ENCODE results near the gene HIVEP2. TPM values are rescaled to one million over a fixed set of nuclear protein-coding genes. Genes with fewer than 3 reads are reported as not detected.

HIVEP2 gene
- total RNA-seq, 5 donors from 2014 or later (not counting 1 experiment from before 2014, with no cell fraction given), result 71.4 to 81.4 (median 75.2) TPM

- ATAC-seq (replicated peaks in 1 of 4), result no peak
- peak overlapping the region; percentile 69 to 76 for H3K27ac Mint-ChIP-seq
Measured at GRCh38 chr6:142786476-142786875, 158.5 kb downstream of the HIVEP2 start.

GRCh38 chr6:142784344-142784743 lies 160.6 kb downstream of the HIVEP2 start:
- WGBS (ENCODE audit: insufficient coverage), result no CpG with 5 or more reads among the region's 3 CpGs
- H3K27ac Mint-ChIP-seq, result peak overlapping the region; percentile 59 to 73
- peak; percentile 75 to 88 (median 84) for ATAC-seq (replicated peaks in 1 of 4)
- no peaks in the 10 kb centered on the region for H3K27me3 ChIP-seq (replicated peaks in 1 of 2; ENCODE audit: control insufficient read depth in 2 of 2, extremely low read depth in 1 of 2, insufficient read depth in 2 of 2, low read length in 1 of 2)
- DNase-seq, result peak in 5 of 35 experiments; percentile 9 to 46 (median 23)
- no peaks in the 10 kb centered on the region for H3K9me3 Mint-ChIP-seq
- H3K4me1 ChIP-seq (ENCODE audit: control insufficient read depth in 1 of 2, extremely low read depth in 1 of 2, insufficient read depth in 2 of 2, low read length in 2 of 2), result peaks cover 10 to 19% of the 10 kb centered on the region in 2 experiments
- ChIA-PET POLR2A (interaction anchor here in 1 of 2 donors (0.6 kb wide), 1 partner anchor 101 kb away, joined by 4 read pairs; no protein-coding TSS in a partner anchor), CTCF (no interaction called here)
- no peak overlapping the region for H3K27ac ChIP-seq (ENCODE audit: low read length)
- peak overlapping the region in 1 of 3 donors; percentile 35 for H3K4me3 Mint-ChIP-seq
- H3K36me3 ChIP-seq (ENCODE audit: control insufficient read depth in 2 of 2, extremely low read depth in 1 of 2, insufficient read depth in 1 of 2, low read length in 1 of 2), result peaks cover 0 to 8% of the 10 kb centered on the region in 2 donors
- no peaks in the 10 kb centered on the region for H3K27me3 Mint-ChIP-seq
- H3K9me3 ChIP-seq, result no peaks in the 10 kb centered on the region
- H3K4me3 ChIP-seq (ENCODE audit: control insufficient read depth in 1 of 2, extremely low read depth in 1 of 2, low read length in 1 of 2), result peak overlapping the region in 1 of 2 donors; percentile 15
- H3K4me1 Mint-ChIP-seq, result peaks cover 67 to 76% (median 73%) of the 10 kb centered on the region in 3 donors
- peaks cover 34% of the 10 kb centered on the region for H3K36me3 Mint-ChIP-seq

More at GRCh38 chr6:142786476-142786875, 158.5 kb downstream of the HIVEP2 start:
- no peaks in the 10 kb centered on the region for H3K27me3 ChIP-seq (replicated peaks in 1 of 2; ENCODE audit: control insufficient read depth in 2 of 2, extremely low read depth in 1 of 2, insufficient read depth in 2 of 2, low read length in 1 of 2)
- no peak overlapping the region for H3K4me3 ChIP-seq (ENCODE audit: control insufficient read depth in 1 of 2, extremely low read depth in 1 of 2, low read length in 1 of 2)
- H3K27ac ChIP-seq (ENCODE audit: low read length), result no peak overlapping the region
- ChIA-PET CTCF (interaction anchor here in 1 of 2 donors (1.1 kb wide), 1 partner anchor 24 kb away, joined by 6 read pairs; no protein-coding TSS in a partner anchor), POLR2A (interaction anchor here (0.7 kb wide), 2 partner anchors 18 to 48 kb away, joined by 3 read pairs; no protein-coding TSS in a partner anchor)
- Mint-ChIP-seq H3K4me3 (no peak overlapping the region), H3K9me3 (no peaks in the 10 kb centered on the region), H3K27me3 (no peaks in the 10 kb centered on the region), H3K36me3 (peaks cover 34% of the 10 kb centered on the region), H3K4me1 (peaks cover 72 to 76% (median 73%) of the 10 kb centered on the region in 3 donors)
- peaks cover 6 to 19% of the 10 kb centered on the region in 2 experiments for H3K4me1 ChIP-seq (ENCODE audit: control insufficient read depth in 1 of 2, extremely low read depth in 1 of 2, insufficient read depth in 2 of 2, low read length in 2 of 2)
- H3K36me3 ChIP-seq (ENCODE audit: control insufficient read depth in 2 of 2, extremely low read depth in 1 of 2, insufficient read depth in 1 of 2, low read length in 1 of 2), result peaks cover 0 to 4% of the 10 kb centered on the region in 2 donors
- DNase-seq, result no peak
- no peaks in the 10 kb centered on the region for H3K9me3 ChIP-seq

GRCh38 chr6:142783499-142783898 lies 161.5 kb downstream of the HIVEP2 start:
- H3K36me3 Mint-ChIP-seq, result peaks cover 28% of the 10 kb centered on the region
- H3K4me1 ChIP-seq (ENCODE audit: control insufficient read depth in 1 of 2, extremely low read depth in 1 of 2, insufficient read depth in 2 of 2, low read length in 2 of 2), result peaks cover 12 to 19% of the 10 kb centered on the region in 2 experiments
- CTCF ChIA-PET, result interaction anchor here (0.5 to 0.7 kb wide), 2 partner anchors 28 to 1697 kb away, joined by 3 read pairs; no protein-coding TSS in a partner anchor

GRCh38 chr6:142781129-142781528 lies 163.8 kb downstream of the HIVEP2 start:
- H3K9me3 ChIP-seq, result no peaks in the 10 kb centered on the region
- no peak for DNase-seq
- H3K4me3 ChIP-seq (ENCODE audit: control insufficient read depth in 1 of 2, extremely low read depth in 1 of 2, low read length in 1 of 2), result no peak overlapping the region
- no CpG with 5 or more reads among the region's 3 CpGs for WGBS (ENCODE audit: insufficient coverage)
- no peaks in the 10 kb centered on the region for H3K27me3 ChIP-seq (replicated peaks in 1 of 2; ENCODE audit: control insufficient read depth in 2 of 2, extremely low read depth in 1 of 2, insufficient read depth in 2 of 2, low read length in 1 of 2)
- H3K27ac ChIP-seq (ENCODE audit: low read length), result no peak overlapping the region
- no peaks in the 10 kb centered on the region for H3K27me3 Mint-ChIP-seq
- H3K36me3 Mint-ChIP-seq, result peaks cover 26% of the 10 kb centered on the region
- H3K36me3 ChIP-seq (ENCODE audit: control insufficient read depth in 2 of 2, extremely low read depth in 1 of 2, insufficient read depth in 1 of 2, low read length in 1 of 2), result peaks cover 0 to 8% of the 10 kb centered on the region in 2 donors
- ATAC-seq (replicated peaks in 1 of 4), result no peak
- peaks cover 12 to 19% of the 10 kb centered on the region in 2 experiments for H3K4me1 ChIP-seq (ENCODE audit: control insufficient read depth in 1 of 2, extremely low read depth in 1 of 2, insufficient read depth in 2 of 2, low read length in 2 of 2)
- H3K4me3 Mint-ChIP-seq, result peak overlapping the region in 1 of 3 donors; percentile 31
- POLR2A ChIA-PET, result no interaction called here
- H3K4me1 Mint-ChIP-seq, result peaks cover 47 to 66% (median 62%) of the 10 kb centered on the region in 3 donors
- no peaks in the 10 kb centered on the region for H3K9me3 Mint-ChIP-seq
- H3K27ac Mint-ChIP-seq, result peak overlapping the region in 1 of 2 donors; percentile 41
- CTCF ChIA-PET, result interaction anchor here in 1 of 2 donors (1.3 kb wide), 1 partner anchor 121 kb away, joined by 4 read pairs; no protein-coding TSS in a partner anchor

More at GRCh38 chr6:142783499-142783898, 161.5 kb downstream of the HIVEP2 start:
- H3K9me3 Mint-ChIP-seq, result no peaks in the 10 kb centered on the region
- Histone ChIP-seq H3K36me3 (ENCODE audit: control insufficient read depth in 2 of 2, extremely low read depth in 1 of 2, insufficient read depth in 1 of 2, low read length in 1 of 2) (peaks cover 0 to 8% of the 10 kb centered on the region in 2 donors), H3K9me3 (no peaks in the 10 kb centered on the region), H3K4me3 (ENCODE audit: control insufficient read depth in 1 of 2, extremely low read depth in 1 of 2, low read length in 1 of 2) (no peak overlapping the region), H3K27ac (ENCODE audit: low read length) (no peak overlapping the region), H3K27me3 (replicated peaks in 1 of 2; ENCODE audit: control insufficient read depth in 2 of 2, extremely low read depth in 1 of 2, insufficient read depth in 2 of 2, low read length in 1 of 2) (no peaks in the 10 kb centered on the region)
- H3K27ac Mint-ChIP-seq, result peak overlapping the region in 1 of 2 donors; percentile 6
- no peaks in the 10 kb centered on the region for H3K27me3 Mint-ChIP-seq
- DNase-seq (no peak), ATAC-seq (replicated peaks in 1 of 4) (no peak)
- H3K4me1 Mint-ChIP-seq, result peaks cover 62 to 75% (median 70%) of the 10 kb centered on the region in 3 donors
- POLR2A ChIA-PET, result interaction anchor here in 1 of 2 donors (0.6 kb wide), 1 partner anchor 163 kb away, joined by 3 read pairs; no protein-coding TSS in a partner anchor
- H3K4me3 Mint-ChIP-seq, result no peak overlapping the region
- WGBS (ENCODE audit: insufficient coverage), result no CpG with 5 or more reads among the region's 2 CpGs

GRCh38 chr6:142773859-142774648 lies 170.9 kb downstream of the HIVEP2 start:
- peaks cover 18 to 58% of the 10 kb centered on the region in 2 donors for H3K36me3 ChIP-seq (ENCODE audit: control insufficient read depth in 2 of 2, extremely low read depth in 1 of 2, insufficient read depth in 1 of 2, low read length in 1 of 2)
- peaks cover 61% of the 10 kb centered on the region for H3K36me3 Mint-ChIP-seq
- H3K4me3 ChIP-seq (ENCODE audit: control insufficient read depth in 1 of 2, extremely low read depth in 1 of 2, low read length in 1 of 2), result no peak overlapping the region
- no peaks in the 10 kb centered on the region for H3K9me3 Mint-ChIP-seq
- peak; percentile 54 to 84 (median 72) for ATAC-seq (replicated peaks in 1 of 4)
- H3K4me1 ChIP-seq (ENCODE audit: control insufficient read depth in 1 of 2, extremely low read depth in 1 of 2, insufficient read depth in 2 of 2, low read length in 2 of 2), result peaks cover 0 to 21% of the 10 kb centered on the region in 2 experiments
- no peaks in the 10 kb centered on the region for H3K27me3 Mint-ChIP-seq
- H3K27ac ChIP-seq (ENCODE audit: low read length), result peak overlapping the region; percentile 52
- H3K9me3 ChIP-seq, result no peaks in the 10 kb centered on the region
- H3K27ac Mint-ChIP-seq, result peak overlapping the region; percentile 72 to 86
- DNase-seq, result peak in 4 of 35 experiments; percentile 5 to 52 (median 13)
- no peaks in the 10 kb centered on the region for H3K27me3 ChIP-seq (replicated peaks in 1 of 2; ENCODE audit: control insufficient read depth in 2 of 2, extremely low read depth in 1 of 2, insufficient read depth in 2 of 2, low read length in 1 of 2)
- ChIA-PET CTCF (interaction anchor here in 1 of 2 donors (0.7 to 1.1 kb wide), 2 partner anchors 169 to 605 kb away, joined by 4 read pairs; no protein-coding TSS in a partner anchor), POLR2A (interaction anchor here in 1 of 2 donors (1.4 kb wide), 1 partner anchor 16 kb away, joined by 4 read pairs; no protein-coding TSS in a partner anchor)
- H3K4me1 Mint-ChIP-seq, result peaks cover 46 to 60% (median 54%) of the 10 kb centered on the region in 3 donors
- 64% methylated on average over 10 of the region's 12 CpGs for WGBS (ENCODE audit: insufficient coverage)
- peak overlapping the region in 2 of 3 donors; percentile 36 to 49 for H3K4me3 Mint-ChIP-seq

GRCh38 chr6:142773324-142773723 lies 171.7 kb downstream of the HIVEP2 start:
- H3K27ac ChIP-seq (ENCODE audit: low read length), result peak overlapping the region; percentile 52
- CTCF ChIA-PET, result no interaction called here
- H3K4me1 ChIP-seq (ENCODE audit: control insufficient read depth in 1 of 2, extremely low read depth in 1 of 2, insufficient read depth in 2 of 2, low read length in 2 of 2), result peaks cover 0 to 21% of the 10 kb centered on the region in 2 experiments
- no peak for DNase-seq
- ATAC-seq (replicated peaks in 1 of 4), result peak in 3 of 4 experiments; percentile 20 to 47 (median 26)
- H3K27me3 ChIP-seq (replicated peaks in 1 of 2; ENCODE audit: control insufficient read depth in 2 of 2, extremely low read depth in 1 of 2, insufficient read depth in 2 of 2, low read length in 1 of 2), result no peaks in the 10 kb centered on the region
- POLR2A ChIA-PET, result no interaction called here
- H3K27me3 Mint-ChIP-seq, result no peaks in the 10 kb centered on the region
- H3K36me3 Mint-ChIP-seq, result peaks cover 66% of the 10 kb centered on the region
- peak overlapping the region; percentile 72 to 86 for H3K27ac Mint-ChIP-seq
- no peaks in the 10 kb centered on the region for H3K9me3 Mint-ChIP-seq
- H3K9me3 ChIP-seq, result no peaks in the 10 kb centered on the region
- WGBS (ENCODE audit: insufficient coverage), result 46% methylated on average over 3 of the region's 9 CpGs
- H3K4me1 Mint-ChIP-seq, result peaks cover 50 to 62% (median 54%) of the 10 kb centered on the region in 3 donors
- H3K4me3 ChIP-seq (ENCODE audit: control insufficient read depth in 1 of 2, extremely low read depth in 1 of 2, low read length in 1 of 2), result no peak overlapping the region
- peaks cover 18 to 62% of the 10 kb centered on the region in 2 donors for H3K36me3 ChIP-seq (ENCODE audit: control insufficient read depth in 2 of 2, extremely low read depth in 1 of 2, insufficient read depth in 1 of 2, low read length in 1 of 2)
- H3K4me3 Mint-ChIP-seq, result peak overlapping the region in 1 of 3 donors; percentile 36

Data from T-cell (primary cell).